SK-N-SH (cell line): ENCODE measurements around the gene ITIH6.

Experiments used
- EZH2phosphoT487 ChIP-seq: fragments of 200-600 bp; sonication (generic); IDR thresholded peaks from 2 replicates; pipeline ENCODE4 v1.6.1; 2017; ENCODE audit warnings: low read depth, mixed run types, mild to moderate bottlenecking, antibody characterized with exemption, moderate library complexity, borderline replicate concordance
- NRF1 ChIP-seq: IDR thresholded peaks from 2 replicates; pipeline ENCODE4 v1.6.1; 2012; ENCODE audit warnings: low read depth, mild to moderate bottlenecking, low read length
- USF2 ChIP-seq: fragments of 150-350 bp; IDR thresholded peaks from 2 replicates; pipeline ENCODE4 v1.6.1; 2017; ENCODE audit warnings: antibody characterized with exemption, low read length, low read depth, borderline replicate concordance
- TF ChIP-seq, protein P1 (sequence below): fragments of 200-600 bp; sonication (generic); IDR thresholded peaks from 2 replicates; pipeline ENCODE4 v1.6.1; 2017; ENCODE audit warnings: antibody characterized with exemption, mild to moderate bottlenecking, moderate library complexity

DNA sequence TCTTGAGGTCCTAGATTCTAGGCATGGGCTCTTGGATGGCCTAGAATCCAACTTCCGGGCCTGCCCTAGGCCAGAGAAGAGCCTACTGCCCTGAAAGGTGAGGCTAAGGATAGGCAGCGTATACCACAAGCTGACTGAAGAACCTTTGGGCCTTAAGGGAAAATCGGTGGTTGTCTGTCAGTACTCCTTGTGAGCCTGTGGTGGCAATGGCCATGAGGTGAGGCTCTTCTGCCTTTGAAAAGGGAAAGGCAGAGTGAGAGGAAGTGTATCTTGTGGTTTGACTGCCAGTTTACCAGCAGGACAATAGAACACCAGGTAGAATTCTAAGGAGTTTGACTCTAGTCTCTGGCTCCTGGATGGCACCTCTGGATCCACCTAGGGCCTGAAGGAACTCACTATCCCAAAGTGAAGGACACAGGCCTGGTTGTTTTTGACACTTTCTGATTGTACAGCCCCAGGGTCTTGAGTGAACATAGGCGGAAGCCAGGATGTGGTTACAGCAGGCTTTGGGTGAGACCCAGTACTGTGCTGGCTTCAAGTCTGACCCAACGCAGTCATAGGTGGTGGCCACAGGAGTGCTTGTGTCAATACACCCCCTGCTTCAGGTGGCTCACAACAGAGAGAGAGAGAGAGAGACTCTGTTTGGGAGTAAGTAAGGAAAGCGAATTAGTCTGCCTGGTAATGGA is 20.9 kb downstream of the ITIH6 start:
- TF ChIP-seq, protein P1, sequence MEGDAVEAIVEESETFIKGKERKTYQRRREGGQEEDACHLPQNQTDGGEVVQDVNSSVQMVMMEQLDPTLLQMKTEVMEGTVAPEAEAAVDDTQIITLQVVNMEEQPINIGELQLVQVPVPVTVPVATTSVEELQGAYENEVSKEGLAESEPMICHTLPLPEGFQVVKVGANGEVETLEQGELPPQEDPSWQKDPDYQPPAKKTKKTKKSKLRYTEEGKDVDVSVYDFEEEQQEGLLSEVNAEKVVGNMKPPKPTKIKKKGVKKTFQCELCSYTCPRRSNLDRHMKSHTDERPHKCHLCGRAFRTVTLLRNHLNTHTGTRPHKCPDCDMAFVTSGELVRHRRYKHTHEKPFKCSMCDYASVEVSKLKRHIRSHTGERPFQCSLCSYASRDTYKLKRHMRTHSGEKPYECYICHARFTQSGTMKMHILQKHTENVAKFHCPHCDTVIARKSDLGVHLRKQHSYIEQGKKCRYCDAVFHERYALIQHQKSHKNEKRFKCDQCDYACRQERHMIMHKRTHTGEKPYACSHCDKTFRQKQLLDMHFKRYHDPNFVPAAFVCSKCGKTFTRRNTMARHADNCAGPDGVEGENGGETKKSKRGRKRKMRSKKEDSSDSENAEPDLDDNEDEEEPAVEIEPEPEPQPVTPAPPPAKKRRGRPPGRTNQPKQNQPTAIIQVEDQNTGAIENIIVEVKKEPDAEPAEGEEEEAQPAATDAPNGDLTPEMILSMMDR: no peak
- TF ChIP-seq USF2 (no peak), EZH2phosphoT487 (no peak), NRF1 (no peak)
